ENCODE measurements around the gene DPPA2. TPM values are rescaled to one million over a fixed set of nuclear protein-coding genes. Genes with fewer than 3 reads are reported as not detected.

Gene DPPA2
- total RNA-seq, 4 donors from 2014 or later = not detected

DNA sequence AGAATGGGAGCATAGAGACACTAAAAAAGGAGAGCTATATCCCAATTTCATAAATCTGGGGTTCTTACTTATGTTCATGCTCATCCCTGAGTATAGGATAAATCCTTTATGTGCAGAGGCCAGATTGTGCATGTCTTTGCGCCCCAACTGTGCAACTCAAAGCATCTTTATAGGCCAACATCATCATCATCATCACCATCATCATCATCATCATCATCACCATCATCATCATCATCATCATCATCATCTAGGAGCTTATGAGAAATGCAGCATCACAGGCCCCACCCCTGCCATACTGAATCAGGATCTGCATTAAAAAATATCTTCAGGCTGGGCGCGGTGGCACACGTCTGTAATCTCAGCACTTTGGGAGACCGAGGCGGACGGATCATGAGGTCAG, 45.5 kb downstream of the DPPA2 start:
- 87 to 91% methylated on average over 7 of the region's 7 CpGs for WGBS, 2 donors

DNA sequence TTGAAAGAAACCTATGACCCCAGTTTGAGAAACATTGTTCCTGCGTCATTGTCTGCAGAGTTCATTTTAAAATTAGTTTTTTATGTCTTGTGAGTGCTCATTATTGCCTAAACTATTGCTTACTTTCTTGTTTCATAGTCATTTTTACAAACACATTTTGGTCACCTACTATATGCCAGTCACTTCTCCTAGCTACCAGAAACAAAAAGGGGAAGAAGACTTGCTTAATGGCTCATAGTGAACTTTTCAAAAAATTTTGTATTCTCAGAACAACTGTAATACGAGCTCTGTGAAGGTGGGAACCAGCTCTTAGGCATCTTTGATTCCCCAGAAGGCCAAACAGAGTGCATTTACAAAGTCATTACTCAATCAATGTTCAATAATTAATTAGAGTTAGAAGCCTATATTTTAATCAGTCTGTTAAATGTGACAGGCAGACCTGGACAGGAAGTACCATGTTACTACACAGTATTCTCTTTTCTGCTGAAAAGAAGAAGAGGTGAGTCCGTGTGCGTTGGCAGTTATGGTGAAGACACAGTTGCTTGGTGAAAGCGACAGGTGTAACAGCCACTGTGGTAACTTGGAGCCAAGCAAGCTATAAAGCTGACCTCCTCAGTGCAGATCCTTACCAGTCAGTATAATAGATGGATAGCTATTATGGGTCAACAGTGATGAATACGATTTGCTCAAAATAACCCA, 46.6 kb downstream of the DPPA2 start:
- TF ChIP-seq POLR2A (IDR thresholded peaks at IDR 0.05) = no peak
- TF ChIP-seq, protein P1, sequence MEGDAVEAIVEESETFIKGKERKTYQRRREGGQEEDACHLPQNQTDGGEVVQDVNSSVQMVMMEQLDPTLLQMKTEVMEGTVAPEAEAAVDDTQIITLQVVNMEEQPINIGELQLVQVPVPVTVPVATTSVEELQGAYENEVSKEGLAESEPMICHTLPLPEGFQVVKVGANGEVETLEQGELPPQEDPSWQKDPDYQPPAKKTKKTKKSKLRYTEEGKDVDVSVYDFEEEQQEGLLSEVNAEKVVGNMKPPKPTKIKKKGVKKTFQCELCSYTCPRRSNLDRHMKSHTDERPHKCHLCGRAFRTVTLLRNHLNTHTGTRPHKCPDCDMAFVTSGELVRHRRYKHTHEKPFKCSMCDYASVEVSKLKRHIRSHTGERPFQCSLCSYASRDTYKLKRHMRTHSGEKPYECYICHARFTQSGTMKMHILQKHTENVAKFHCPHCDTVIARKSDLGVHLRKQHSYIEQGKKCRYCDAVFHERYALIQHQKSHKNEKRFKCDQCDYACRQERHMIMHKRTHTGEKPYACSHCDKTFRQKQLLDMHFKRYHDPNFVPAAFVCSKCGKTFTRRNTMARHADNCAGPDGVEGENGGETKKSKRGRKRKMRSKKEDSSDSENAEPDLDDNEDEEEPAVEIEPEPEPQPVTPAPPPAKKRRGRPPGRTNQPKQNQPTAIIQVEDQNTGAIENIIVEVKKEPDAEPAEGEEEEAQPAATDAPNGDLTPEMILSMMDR (IDR thresholded peaks at IDR 0.05) = no peak
- intact Hi-C loops (cut with DNase I; ENCODE audit: low total_unique reads) = no loop called here
- H3K4me3 ChIP-seq (ENCODE audit: low read depth, poor library complexity, severe bottlenecking) = no peak overlapping the region
- no peak for DNase-seq (ENCODE audit: low spot score in 2 of 2)
- 81% methylated on average over 6 of the region's 6 CpGs for WGBS, 2 donors

More for the DNA sequence above, 45.5 kb downstream of the DPPA2 start:
- no peak overlapping the region for H3K4me3 ChIP-seq (ENCODE audit: low read depth, poor library complexity, severe bottlenecking)
- intact Hi-C loops (cut with DNase I; ENCODE audit: low total_unique reads) = no loop called here
- TF ChIP-seq POLR2A (IDR thresholded peaks at IDR 0.05) = no peak
- TF ChIP-seq, protein P1 (IDR thresholded peaks at IDR 0.05) = no peak
- no peak for DNase-seq (ENCODE audit: low spot score in 2 of 2)

DNA sequence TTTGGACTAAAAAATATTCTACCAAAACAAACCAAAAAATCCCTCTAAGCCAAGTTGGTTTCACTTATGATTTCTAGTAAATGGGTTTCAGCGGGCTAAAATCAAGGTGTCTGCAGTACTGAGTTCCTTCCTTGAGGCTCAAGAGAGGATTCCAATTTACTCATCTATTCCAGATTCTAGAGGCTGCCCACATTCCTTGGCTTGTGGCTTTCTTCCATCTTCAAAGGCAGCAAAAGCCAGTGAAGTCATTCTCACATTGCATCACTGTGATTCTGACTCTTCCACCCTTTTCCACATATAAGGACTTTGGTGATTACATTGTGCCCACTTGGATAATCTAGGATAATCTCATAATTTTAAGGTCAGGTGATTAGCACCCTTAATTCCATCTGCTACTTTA, 48.1 kb downstream of the DPPA2 start:
- no peak overlapping the region for H3K4me3 ChIP-seq (ENCODE audit: low read depth, poor library complexity, severe bottlenecking)
- no peak for DNase-seq (ENCODE audit: low spot score in 2 of 2)
- WGBS, 2 donors = 95 to 100% methylated on average over 1 of the region's 1 CpG
- intact Hi-C loops (cut with DNase I; ENCODE audit: low total_unique reads) = no loop called here
- TF ChIP-seq, protein P1 (IDR thresholded peaks at IDR 0.05) = no peak
- no peak for TF ChIP-seq POLR2A (IDR thresholded peaks at IDR 0.05)

DNA sequence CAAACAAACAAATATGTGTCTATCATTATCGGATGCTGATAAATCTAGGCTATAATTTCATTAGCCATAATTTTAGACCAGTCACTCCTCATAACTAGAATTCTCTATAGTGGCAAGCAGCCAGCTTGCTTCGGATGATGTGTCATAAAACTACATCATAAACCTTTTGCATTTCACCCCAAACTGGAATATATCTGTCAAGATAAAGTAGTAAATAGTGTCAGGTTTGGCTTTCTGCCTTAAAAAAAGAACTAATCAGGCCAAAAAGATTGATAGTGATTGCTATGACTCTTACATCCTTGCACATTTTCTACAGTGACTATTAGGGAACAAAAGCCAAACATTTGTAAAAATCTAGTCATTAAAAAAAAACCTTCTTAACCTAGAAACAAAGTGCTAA, 51.0 kb downstream of the DPPA2 start:
- no peak for TF ChIP-seq POLR2A (IDR thresholded peaks at IDR 0.05)
- TF ChIP-seq, protein P1 (IDR thresholded peaks at IDR 0.05) = no peak
- intact Hi-C loops (cut with DNase I; ENCODE audit: low total_unique reads) = no loop called here
- DNase-seq (ENCODE audit: low spot score in 2 of 2) = no peak
- H3K4me3 ChIP-seq (ENCODE audit: low read depth, poor library complexity, severe bottlenecking) = no peak overlapping the region
- WGBS, 2 donors = 33 to 44% methylated on average over 2 of the region's 2 CpGs

DNA sequence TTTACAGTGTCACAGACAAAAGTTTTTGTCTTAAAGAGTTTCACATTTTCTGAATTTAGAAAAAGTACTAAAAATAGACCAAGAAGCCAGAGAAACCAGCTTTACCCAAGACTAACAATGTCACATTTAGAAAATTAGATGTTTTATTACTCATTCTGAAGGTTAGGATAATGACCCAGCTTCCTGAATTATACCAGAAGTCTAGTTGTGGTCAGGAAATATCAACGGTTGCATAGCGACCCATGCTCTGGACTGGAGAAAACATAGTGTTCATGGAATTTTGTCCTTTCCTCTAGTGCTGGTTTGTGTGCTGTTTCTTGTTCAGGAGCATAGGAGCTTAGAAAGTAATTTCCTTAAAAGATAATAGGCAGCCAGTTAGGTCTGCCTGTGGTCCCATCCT, 59.0 kb downstream of the DPPA2 start:
- WGBS, 2 donors = 42 to 46% methylated on average over 2 of the region's 2 CpGs
- H3K4me3 ChIP-seq (ENCODE audit: low read depth, poor library complexity, severe bottlenecking) = no peak overlapping the region
- TF ChIP-seq POLR2A (IDR thresholded peaks at IDR 0.05) = no peak
- TF ChIP-seq, protein P1 (IDR thresholded peaks at IDR 0.05) = no peak
- intact Hi-C loops (cut with DNase I; ENCODE audit: low total_unique reads) = no loop called here
- DNase-seq (ENCODE audit: low spot score in 2 of 2) = no peak

DNA sequence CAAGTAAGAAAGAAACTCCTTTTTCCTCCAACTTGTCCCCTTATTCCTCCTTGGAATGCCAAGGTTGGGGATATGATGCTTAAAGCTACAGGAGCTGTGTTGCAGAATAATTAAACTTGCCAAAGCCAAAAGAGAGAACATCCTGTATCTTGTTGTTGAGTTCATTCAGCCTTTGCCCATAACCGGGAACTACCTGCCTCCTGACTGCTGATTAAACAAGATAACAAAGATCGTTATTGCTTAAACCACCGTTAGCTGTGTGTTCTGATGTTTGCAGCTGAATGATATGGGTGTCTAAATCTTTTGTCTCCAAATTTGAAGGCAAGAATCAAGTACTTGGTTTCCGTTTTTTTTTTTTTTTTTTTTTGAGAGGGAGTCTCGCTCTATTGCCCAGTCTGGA, 61.5 kb downstream of the DPPA2 start:
- DNase-seq (ENCODE audit: low spot score in 2 of 2) = no peak
- H3K4me3 ChIP-seq (ENCODE audit: low read depth, poor library complexity, severe bottlenecking) = no peak overlapping the region
- TF ChIP-seq, protein P1 (IDR thresholded peaks at IDR 0.05) = no peak
- no peak for TF ChIP-seq POLR2A (IDR thresholded peaks at IDR 0.05)
- 61 to 84% methylated on average over 4 of the region's 5 CpGs for WGBS, 2 donors
- intact Hi-C loops (cut with DNase I; ENCODE audit: low total_unique reads) = no loop called here
